PC-3 (cell line): ENCODE results near the gene TRAPPC2.

Source experiments
- CTCF ChIP-seq: fragments of 300-600 bp; sonication (generic); conservative IDR thresholded peaks from 2 replicates; pipeline ENCODE4 v1.5.1; 2017; ENCODE audit warnings: antibody characterized with exemption, low read depth, mild to moderate bottlenecking, low read length
- EZH2phosphoT487 ChIP-seq: fragments of 300-600 bp; sonication (generic); IDR thresholded peaks from 2 replicates; pipeline ENCODE4 v1.6.1; 2018; ENCODE audit warnings: mild to moderate bottlenecking, antibody characterized with exemption, low read length, borderline replicate concordance

- no peak for TF ChIP-seq CTCF
- TF ChIP-seq EZH2phosphoT487, result no peak
Observed at GRCh38 chrX:13763489-13763888, 29.1 kb upstream of the TRAPPC2 start.
